Subcutaneous adipose tissue (tissue), 4 donors: ENCODE measurements around the gene TMEM108. TPM values are rescaled to one million over a fixed set of nuclear protein-coding genes. Genes with fewer than 3 reads are reported as not detected.

Experiments used
- total RNA-seq, 4 donors: library from RNA; depleted of rRNA; stranded (reverse); fragments of >200 nt; gene quantifications; one replicate each; pipeline ENCODE4 v1.1.0, GENCODE V29; 2016
- TF ChIP-seq, protein P1 (sequence below): fragments of 450-650 bp; IDR thresholded peaks from one replicate; pipeline ENCODE4 v1.5.1; 2016; ENCODE audit warnings: low read depth, mild to moderate bottlenecking, control low read depth, antibody characterized with exemption, moderate library complexity

TMEM108 gene
- total RNA-seq, 4 donors from 2014 or later, result 0.66 to 1.0 (median 0.75) TPM; not detected in 1

DNA sequence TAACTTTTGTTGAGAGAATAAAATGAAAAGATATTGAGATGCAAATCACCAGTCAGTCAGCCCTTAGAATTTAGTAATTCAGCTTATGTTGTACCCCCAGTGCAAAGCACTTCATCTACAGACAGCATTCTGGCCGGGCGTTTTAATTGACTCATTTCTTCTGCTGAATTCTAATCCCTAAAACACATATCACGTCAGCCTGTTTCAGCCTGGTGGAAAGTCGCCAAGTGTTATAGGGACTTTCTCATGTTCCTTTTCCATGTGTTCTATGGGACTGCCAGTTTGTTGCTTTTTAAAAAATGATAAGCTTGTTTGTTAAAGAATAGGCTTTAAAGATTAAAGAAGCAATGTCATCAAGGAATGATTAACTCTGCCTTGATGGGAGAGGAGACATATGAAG, 192.0 kb downstream of the TMEM108 start:
- TF ChIP-seq, protein P1, sequence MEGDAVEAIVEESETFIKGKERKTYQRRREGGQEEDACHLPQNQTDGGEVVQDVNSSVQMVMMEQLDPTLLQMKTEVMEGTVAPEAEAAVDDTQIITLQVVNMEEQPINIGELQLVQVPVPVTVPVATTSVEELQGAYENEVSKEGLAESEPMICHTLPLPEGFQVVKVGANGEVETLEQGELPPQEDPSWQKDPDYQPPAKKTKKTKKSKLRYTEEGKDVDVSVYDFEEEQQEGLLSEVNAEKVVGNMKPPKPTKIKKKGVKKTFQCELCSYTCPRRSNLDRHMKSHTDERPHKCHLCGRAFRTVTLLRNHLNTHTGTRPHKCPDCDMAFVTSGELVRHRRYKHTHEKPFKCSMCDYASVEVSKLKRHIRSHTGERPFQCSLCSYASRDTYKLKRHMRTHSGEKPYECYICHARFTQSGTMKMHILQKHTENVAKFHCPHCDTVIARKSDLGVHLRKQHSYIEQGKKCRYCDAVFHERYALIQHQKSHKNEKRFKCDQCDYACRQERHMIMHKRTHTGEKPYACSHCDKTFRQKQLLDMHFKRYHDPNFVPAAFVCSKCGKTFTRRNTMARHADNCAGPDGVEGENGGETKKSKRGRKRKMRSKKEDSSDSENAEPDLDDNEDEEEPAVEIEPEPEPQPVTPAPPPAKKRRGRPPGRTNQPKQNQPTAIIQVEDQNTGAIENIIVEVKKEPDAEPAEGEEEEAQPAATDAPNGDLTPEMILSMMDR, result no peak

- TF ChIP-seq, protein P1, result no peak
Observed at GRCh38 chr3:133236901-133237300, 198.7 kb downstream of the TMEM108 start.

DNA sequence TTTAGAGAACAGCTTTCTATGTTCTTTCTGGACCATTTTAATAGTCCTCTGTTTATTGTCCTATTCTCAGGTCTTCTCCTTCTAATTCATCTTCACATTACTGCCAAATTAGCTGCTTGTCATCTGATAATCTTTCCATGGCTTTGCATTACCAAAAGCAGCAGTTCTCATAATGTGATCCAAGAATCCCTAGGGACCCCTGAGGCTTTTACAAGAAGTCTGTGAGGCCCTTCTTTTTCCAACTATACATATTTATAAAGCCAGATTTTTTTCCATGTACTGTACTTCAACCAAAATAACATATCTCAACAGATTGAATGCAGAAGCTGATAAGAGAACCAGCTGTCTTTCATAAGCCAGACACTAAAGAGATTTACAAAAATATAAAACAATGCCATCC, 199.2 kb downstream of the TMEM108 start:
- TF ChIP-seq, protein P1, result no peak

GRCh38 chr3:133238015-133238414, 199.8 kb downstream of the TMEM108 start:
- TF ChIP-seq, protein P1, result no peak

GRCh38 chr3:133246119-133246518, 207.9 kb downstream of the TMEM108 start:
- TF ChIP-seq, protein P1, result no peak

DNA sequence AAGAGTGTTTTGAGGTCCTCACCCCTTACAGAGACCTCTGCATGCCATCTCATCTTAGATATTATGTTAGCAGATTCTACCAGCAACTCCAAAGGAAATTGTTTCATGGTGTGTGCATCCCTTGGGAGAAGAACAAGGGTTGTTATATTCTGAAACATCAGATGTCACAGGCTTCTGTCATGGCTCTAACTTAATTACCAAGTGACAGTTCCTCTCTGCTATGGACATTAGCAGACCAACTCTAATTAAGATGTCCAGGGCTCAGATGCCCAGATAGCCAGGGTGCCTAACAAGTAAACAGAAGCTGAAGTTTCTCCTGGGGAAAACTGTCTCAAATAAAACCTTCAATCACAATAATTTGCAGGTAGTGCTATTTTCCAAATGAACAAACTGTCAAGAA, 208.6 kb downstream of the TMEM108 start:
- TF ChIP-seq, protein P1, result no peak

DNA sequence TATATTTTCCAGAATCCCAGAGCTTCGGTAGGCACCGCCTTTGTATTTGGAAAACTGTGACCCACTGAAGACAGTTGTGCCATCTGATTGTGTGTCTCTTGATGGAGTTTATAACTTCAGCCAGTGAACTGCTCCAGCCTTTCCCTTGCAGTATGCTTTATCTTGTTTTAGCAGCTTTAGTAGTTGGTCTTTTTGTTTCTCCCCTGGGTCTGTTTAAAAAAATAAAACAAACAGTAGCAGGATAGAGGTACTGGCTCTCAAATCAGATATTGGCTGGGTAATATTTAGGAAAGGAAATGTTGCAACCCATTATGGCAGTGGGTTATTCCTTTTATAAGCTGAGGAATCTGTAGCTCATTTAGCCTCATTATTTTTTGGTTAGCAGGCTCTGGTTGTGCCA, 210.2 kb downstream of the TMEM108 start:
- TF ChIP-seq, protein P1, result no peak
